ENCODE data around the gene RGS12.

DNA sequence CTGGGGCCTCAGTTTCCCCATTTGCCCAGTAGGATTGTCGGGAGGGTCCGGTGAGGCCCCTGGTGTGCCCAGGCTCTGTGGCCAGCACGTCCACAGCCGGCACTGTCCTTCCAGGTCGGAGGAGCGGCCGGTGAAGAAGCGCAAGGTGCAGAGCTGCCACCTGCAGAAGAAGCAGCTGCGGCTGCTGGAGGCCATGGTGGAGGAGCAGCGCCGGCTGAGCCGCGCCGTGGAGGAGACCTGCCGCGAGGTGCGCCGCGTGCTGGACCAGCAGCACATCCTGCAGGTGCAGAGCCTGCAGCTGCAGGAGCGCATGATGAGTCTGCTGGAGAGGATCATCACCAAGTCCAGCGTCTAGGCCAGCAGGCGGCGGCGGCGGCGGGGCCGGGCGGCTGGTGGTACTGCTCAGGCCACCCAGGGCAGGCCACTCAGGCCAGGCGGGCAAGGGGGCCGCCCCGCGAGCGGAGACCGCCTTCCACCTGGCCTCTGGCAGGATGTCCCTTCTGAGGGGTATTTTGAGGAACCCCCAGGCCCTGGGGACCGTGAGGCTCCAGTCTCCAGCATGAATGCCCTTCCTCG is 37.1 kb upstream of the RGS12 start:
- TF ChIP-seq, protein P1, sequence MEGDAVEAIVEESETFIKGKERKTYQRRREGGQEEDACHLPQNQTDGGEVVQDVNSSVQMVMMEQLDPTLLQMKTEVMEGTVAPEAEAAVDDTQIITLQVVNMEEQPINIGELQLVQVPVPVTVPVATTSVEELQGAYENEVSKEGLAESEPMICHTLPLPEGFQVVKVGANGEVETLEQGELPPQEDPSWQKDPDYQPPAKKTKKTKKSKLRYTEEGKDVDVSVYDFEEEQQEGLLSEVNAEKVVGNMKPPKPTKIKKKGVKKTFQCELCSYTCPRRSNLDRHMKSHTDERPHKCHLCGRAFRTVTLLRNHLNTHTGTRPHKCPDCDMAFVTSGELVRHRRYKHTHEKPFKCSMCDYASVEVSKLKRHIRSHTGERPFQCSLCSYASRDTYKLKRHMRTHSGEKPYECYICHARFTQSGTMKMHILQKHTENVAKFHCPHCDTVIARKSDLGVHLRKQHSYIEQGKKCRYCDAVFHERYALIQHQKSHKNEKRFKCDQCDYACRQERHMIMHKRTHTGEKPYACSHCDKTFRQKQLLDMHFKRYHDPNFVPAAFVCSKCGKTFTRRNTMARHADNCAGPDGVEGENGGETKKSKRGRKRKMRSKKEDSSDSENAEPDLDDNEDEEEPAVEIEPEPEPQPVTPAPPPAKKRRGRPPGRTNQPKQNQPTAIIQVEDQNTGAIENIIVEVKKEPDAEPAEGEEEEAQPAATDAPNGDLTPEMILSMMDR (IDR thresholded peaks at IDR 0.05; ENCODE audit: insufficient read depth, low read length) = no peak
- no peak for TF ChIP-seq POLR2AphosphoS5 (IDR thresholded peaks at IDR 0.05; ENCODE audit: low read depth)
- no peak for TF ChIP-seq GABPA (IDR thresholded peaks at IDR 0.05; ENCODE audit: low read depth)
- TF ChIP-seq, protein P2, sequence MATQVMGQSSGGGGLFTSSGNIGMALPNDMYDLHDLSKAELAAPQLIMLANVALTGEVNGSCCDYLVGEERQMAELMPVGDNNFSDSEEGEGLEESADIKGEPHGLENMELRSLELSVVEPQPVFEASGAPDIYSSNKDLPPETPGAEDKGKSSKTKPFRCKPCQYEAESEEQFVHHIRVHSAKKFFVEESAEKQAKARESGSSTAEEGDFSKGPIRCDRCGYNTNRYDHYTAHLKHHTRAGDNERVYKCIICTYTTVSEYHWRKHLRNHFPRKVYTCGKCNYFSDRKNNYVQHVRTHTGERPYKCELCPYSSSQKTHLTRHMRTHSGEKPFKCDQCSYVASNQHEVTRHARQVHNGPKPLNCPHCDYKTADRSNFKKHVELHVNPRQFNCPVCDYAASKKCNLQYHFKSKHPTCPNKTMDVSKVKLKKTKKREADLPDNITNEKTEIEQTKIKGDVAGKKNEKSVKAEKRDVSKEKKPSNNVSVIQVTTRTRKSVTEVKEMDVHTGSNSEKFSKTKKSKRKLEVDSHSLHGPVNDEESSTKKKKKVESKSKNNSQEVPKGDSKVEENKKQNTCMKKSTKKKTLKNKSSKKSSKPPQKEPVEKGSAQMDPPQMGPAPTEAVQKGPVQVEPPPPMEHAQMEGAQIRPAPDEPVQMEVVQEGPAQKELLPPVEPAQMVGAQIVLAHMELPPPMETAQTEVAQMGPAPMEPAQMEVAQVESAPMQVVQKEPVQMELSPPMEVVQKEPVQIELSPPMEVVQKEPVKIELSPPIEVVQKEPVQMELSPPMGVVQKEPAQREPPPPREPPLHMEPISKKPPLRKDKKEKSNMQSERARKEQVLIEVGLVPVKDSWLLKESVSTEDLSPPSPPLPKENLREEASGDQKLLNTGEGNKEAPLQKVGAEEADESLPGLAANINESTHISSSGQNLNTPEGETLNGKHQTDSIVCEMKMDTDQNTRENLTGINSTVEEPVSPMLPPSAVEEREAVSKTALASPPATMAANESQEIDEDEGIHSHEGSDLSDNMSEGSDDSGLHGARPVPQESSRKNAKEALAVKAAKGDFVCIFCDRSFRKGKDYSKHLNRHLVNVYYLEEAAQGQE (IDR thresholded peaks at IDR 0.05; ENCODE audit: insufficient replicate concordance, low read depth) = no peak
